ENCODE measurements around the gene SEPTIN8.

Gene SEPTIN8

GRCh38 chr5:132822650-132823480, 45.8 kb upstream of the SEPTIN8 start:
- Histone ChIP-seq H3K4me3 (ENCODE audit: low read length, poor library complexity, severe bottlenecking) (no peak overlapping the region), H4K20me1 (ENCODE audit: insufficient read depth, low read length, poor library complexity, severe bottlenecking) (no peaks in the 10 kb centered on the region), H3F3A (ENCODE audit: low read depth) (no peaks in the 10 kb centered on the region), H3K9me3 (ENCODE audit: insufficient read depth, low read depth, low read length) (no peaks in the 10 kb centered on the region), H3K79me2 (ENCODE audit: insufficient read depth, low read length) (no peaks in the 10 kb centered on the region), H3K27me3 (ENCODE audit: insufficient read depth, low read length, poor library complexity, severe bottlenecking) (no peaks in the 10 kb centered on the region), H3K9ac (ENCODE audit: low read depth, low read length, poor library complexity, severe bottlenecking) (no peak overlapping the region), H3K4me2 (ENCODE audit: low read depth, low read length, poor library complexity, severe bottlenecking) (no peak overlapping the region), H2AFZ (ENCODE audit: low read length) (no peak overlapping the region), H3K36me3 (ENCODE audit: insufficient read depth, low read length) (no peaks in the 10 kb centered on the region), H3K9me2 (replicated peaks; ENCODE audit: low read depth, low read length) (no peaks in the 10 kb centered on the region), H3K4me1 (ENCODE audit: insufficient read depth, low read length, poor library complexity, severe bottlenecking) (no peaks in the 10 kb centered on the region)
- no peak for TF ChIP-seq CTCF (conservative IDR thresholded peaks at IDR 0.05; ENCODE audit: low read length)
- no peak for TF ChIP-seq EZH2phosphoT487 (IDR thresholded peaks at IDR 0.05; ENCODE audit: borderline replicate concordance)

GRCh38 chr5:132821791-132822190, 44.8 kb upstream of the SEPTIN8 start:
- no peaks in the 10 kb centered on the region for H4K20me1 ChIP-seq (ENCODE audit: insufficient read depth, low read length, poor library complexity, severe bottlenecking)
- no peak overlapping the region for H3K4me2 ChIP-seq (ENCODE audit: low read depth, low read length, poor library complexity, severe bottlenecking)
- no peaks in the 10 kb centered on the region for H3K36me3 ChIP-seq (ENCODE audit: insufficient read depth, low read length)
- H3K4me3 ChIP-seq (ENCODE audit: low read length, poor library complexity, severe bottlenecking) = no peak overlapping the region
- no peak for TF ChIP-seq EZH2phosphoT487 (IDR thresholded peaks at IDR 0.05; ENCODE audit: borderline replicate concordance)
- no peak for TF ChIP-seq CTCF (conservative IDR thresholded peaks at IDR 0.05; ENCODE audit: low read length)
- H3K9ac ChIP-seq (ENCODE audit: low read depth, low read length, poor library complexity, severe bottlenecking) = no peak overlapping the region
- no peaks in the 10 kb centered on the region for H3K9me2 ChIP-seq (replicated peaks; ENCODE audit: low read depth, low read length)
- H2AFZ ChIP-seq (ENCODE audit: low read length) = no peak overlapping the region
- no peaks in the 10 kb centered on the region for H3K9me3 ChIP-seq (ENCODE audit: insufficient read depth, low read depth, low read length)
- no peaks in the 10 kb centered on the region for H3K27me3 ChIP-seq (ENCODE audit: insufficient read depth, low read length, poor library complexity, severe bottlenecking)
- no peaks in the 10 kb centered on the region for H3K4me1 ChIP-seq (ENCODE audit: insufficient read depth, low read length, poor library complexity, severe bottlenecking)
- H3K79me2 ChIP-seq (ENCODE audit: insufficient read depth, low read length) = no peaks in the 10 kb centered on the region
- H3F3A ChIP-seq (ENCODE audit: low read depth) = no peaks in the 10 kb centered on the region

- no peaks in the 10 kb centered on the region for H3K9me2 ChIP-seq (replicated peaks; ENCODE audit: low read depth, low read length)
- H3F3A ChIP-seq (ENCODE audit: low read depth) = no peaks in the 10 kb centered on the region
- no peak overlapping the region for H3K9ac ChIP-seq (ENCODE audit: low read depth, low read length, poor library complexity, severe bottlenecking)
- H3K79me2 ChIP-seq (ENCODE audit: insufficient read depth, low read length) = no peaks in the 10 kb centered on the region
- TF ChIP-seq EZH2phosphoT487 (IDR thresholded peaks at IDR 0.05; ENCODE audit: borderline replicate concordance) = no peak
- TF ChIP-seq CTCF (conservative IDR thresholded peaks at IDR 0.05; ENCODE audit: low read length) = no peak
- no peaks in the 10 kb centered on the region for H3K27me3 ChIP-seq (ENCODE audit: insufficient read depth, low read length, poor library complexity, severe bottlenecking)
- H3K4me3 ChIP-seq (ENCODE audit: low read length, poor library complexity, severe bottlenecking) = no peak overlapping the region
- H3K9me3 ChIP-seq (ENCODE audit: insufficient read depth, low read depth, low read length) = no peaks in the 10 kb centered on the region
- H3K4me1 ChIP-seq (ENCODE audit: insufficient read depth, low read length, poor library complexity, severe bottlenecking) = no peaks in the 10 kb centered on the region
- no peaks in the 10 kb centered on the region for H3K36me3 ChIP-seq (ENCODE audit: insufficient read depth, low read length)
- H3K4me2 ChIP-seq (ENCODE audit: low read depth, low read length, poor library complexity, severe bottlenecking) = no peak overlapping the region
- H4K20me1 ChIP-seq (ENCODE audit: insufficient read depth, low read length, poor library complexity, severe bottlenecking) = no peaks in the 10 kb centered on the region
- H2AFZ ChIP-seq (ENCODE audit: low read length) = no peak overlapping the region
Measured at GRCh38 chr5:132821350-132821749, 44.3 kb upstream of the SEPTIN8 start.
